K562 (cell line): ENCODE results near the gene LZTR1. TPM values are rescaled to one million over a fixed set of nuclear protein-coding genes. Genes with fewer than 3 reads are reported as not detected.

Experiments used
- ATAC-seq: fragments of 200-7000 bp; cut with Tn5 transposase; 3 replicates; pipeline ENCODE4 v1.9.1; 2020; ENCODE audit warnings: moderate library complexity
- BruUV-seq: library from RNA; stranded (reverse); fragments of 400-500 nt; replicated peaks from 2 replicates; lab custom pipeline; 2021; lab: Mats Ljungman, UMichigan
- CTCF ChIA-PET: fragments of 300-600 bp; formaldehyde crosslinking; extraction: SDS; loops from one replicate; lab custom pipeline; 2021; ENCODE audit warnings: low intra/inter-chr PET ratio; lab: Yijun Ruan, JAX
- POLR2A ChIA-PET: fragments of 300-600, 350-650 bp; sonication (Branson Sonifier 250); formaldehyde crosslinking; extraction: SDS; loops from one replicate; lab custom pipeline; 2021; ENCODE audit warnings: antibody characterized with exemption, inconsistent platforms; lab: Yijun Ruan, JAX
- DNase-seq, 4 experiments: peaks; one replicate each; pipeline versions ENCODE4 v3.0.0 to v3.0.0-alpha.2; 2011 to 2018; ENCODE audit warnings: low spot score in 3 of 4, mixed read lengths in 3 of 4; ENCODE audit errors: extremely low read depth in 1 of 4
- FAIRE-seq: peaks from 2 replicates; lab custom pipeline; 2011; peaks lifted over from hg19 to GRCh38; lab: Jason Lieb, UNC
- H2AFZ ChIP-seq: 2 replicates; pipeline ENCODE4 v1.6.0; 2011; ENCODE audit warnings: low read depth, low read length, control low read depth, inconsistent platforms
- H3K27ac ChIP-seq: fragments of 200-600 bp; 3 replicates; pipeline ENCODE4 v1.8.0; 2011; ENCODE audit warnings: low read depth, mild to moderate bottlenecking, control low read depth, inconsistent platforms, low read length, moderate library complexity, mixed read lengths; ENCODE audit errors: extremely low read depth
- H3K27me3 ChIP-seq, 2 experiments: fragments of 300-600 bp in 1 of 2; 2 replicates in 1 of 2; 3 replicates in 1 of 2; pipeline versions ENCODE4 v1.6.0 to v1.8.0; 2011; ENCODE audit warnings: inconsistent platforms in 2 of 2, low read length in 2 of 2, mild to moderate bottlenecking in 1 of 2, mixed read lengths in 1 of 2, moderate library complexity in 1 of 2; ENCODE audit not compliant: control insufficient read depth in 2 of 2, insufficient read depth in 2 of 2
- H3K36me3 ChIP-seq: fragments of 300-600 bp; 3 replicates; pipeline ENCODE4 v1.8.0; 2011; ENCODE audit warnings: mild to moderate bottlenecking, low read length, inconsistent platforms; ENCODE audit not compliant: control insufficient read depth, insufficient read depth
- H3K4me1 ChIP-seq, 2 experiments: fragments of 200-600 bp in 1 of 2; replicated peaks in 1 of 2; 2 replicates in 1 of 2; 3 replicates in 1 of 2; pipeline versions ENCODE4 v1.5.1 to v1.8.0; 2011; ENCODE audit warnings: inconsistent platforms in 2 of 2, low read length in 2 of 2, mild to moderate bottlenecking in 1 of 2, mixed read lengths in 1 of 2, moderate library complexity in 1 of 2; ENCODE audit not compliant: control insufficient read depth in 2 of 2, insufficient read depth in 2 of 2
- H3K4me2 ChIP-seq: 2 replicates; pipeline ENCODE4 v1.6.1; 2011; ENCODE audit warnings: low read length, control low read depth, inconsistent platforms, mixed read lengths; ENCODE audit not compliant: insufficient read depth
- H3K4me3 ChIP-seq: fragments of 200-600 bp; sonication (generic), shearing (Covaris generic); 2 replicates; pipeline ENCODE4 v1.5.1; 2016; ENCODE audit warnings: control low read depth, inconsistent platforms
- H3K79me2 ChIP-seq: fragments of 200-600 bp; 3 replicates; pipeline ENCODE4 v1.8.0; 2011; ENCODE audit warnings: low read length, inconsistent platforms; ENCODE audit not compliant: control insufficient read depth, insufficient read depth
- H3K9ac ChIP-seq, 2 experiments: 2 replicates each; pipeline versions ENCODE4 v1.6.0 to v1.6.1; 2011; ENCODE audit warnings: low read depth in 2 of 2, low read length in 2 of 2, control low read depth in 1 of 2, inconsistent platforms in 1 of 2, mild to moderate bottlenecking in 1 of 2, mixed read lengths in 1 of 2; ENCODE audit not compliant: insufficient read depth in 1 of 2
- H3K9me1 ChIP-seq: one replicate; pipeline ENCODE4 v1.6.0; 2011; ENCODE audit warnings: inconsistent platforms, mild to moderate bottlenecking, low read length, moderate library complexity; ENCODE audit not compliant: control insufficient read depth, insufficient read depth
- H3K9me3 ChIP-seq: replicated peaks from 2 replicates; pipeline ENCODE4 v1.5.1; 2011; ENCODE audit warnings: low read depth, low read length, inconsistent platforms; ENCODE audit not compliant: control insufficient read depth, insufficient read depth
- H4K20me1 ChIP-seq: replicated peaks from 2 replicates; pipeline ENCODE4 v1.6.1; 2011; ENCODE audit warnings: low read length, inconsistent platforms, mixed read lengths; ENCODE audit not compliant: control insufficient read depth, insufficient read depth
- FOXJ2 ChIP-seq: fragments of 200-800 bp; sonication (Bioruptor generic); IDR thresholded peaks from 2 replicates; pipeline ENCODE4 v1.6.1; 2016; ENCODE audit warnings: missing genetic modification characterization, missing compliant biosample characterization
- FOXP4 ChIP-seq: sonication (generic); formaldehyde crosslinking; IDR thresholded peaks from 2 replicates; pipeline ENCODE4 v1.8.0; 2022; ENCODE audit warnings: mild to moderate bottlenecking, missing genetic modification reagents, borderline replicate concordance
- KAT7 ChIP-seq: sonication (generic); formaldehyde crosslinking; IDR thresholded peaks from 2 replicates; pipeline ENCODE4 v1.8.0; 2022; ENCODE audit warnings: missing genetic modification reagents, mild to moderate bottlenecking, borderline replicate concordance
- NFYB ChIP-seq: IDR thresholded peaks from 2 replicates; pipeline ENCODE4 v1.6.1; 2011; ENCODE audit warnings: mild to moderate bottlenecking, moderate library complexity; ENCODE audit not compliant: insufficient read length; ENCODE audit errors: extremely low read depth
- NRF1 ChIP-seq, 2 experiments: fragments of 450-650 bp; IDR thresholded peaks in 1 of 2; conservative IDR thresholded peaks in 1 of 2; 2 replicates each; pipeline ENCODE4 v1.6.1; 2014; ENCODE audit warnings: mild to moderate bottlenecking in 2 of 2
- RERE ChIP-seq: sonication (generic); formaldehyde crosslinking; IDR thresholded peaks from 2 replicates; pipeline ENCODE4 v1.8.0; 2023; ENCODE audit warnings: missing genetic modification reagents, mild to moderate bottlenecking, borderline replicate concordance
- RFX1 ChIP-seq: fragments of 450-650 bp; IDR thresholded peaks from 2 replicates; pipeline ENCODE4 v1.6.1; 2016; ENCODE audit warnings: mild to moderate bottlenecking, moderate library complexity
- RNF2 ChIP-seq: sonication (generic); IDR thresholded peaks from 2 replicates; pipeline ENCODE4 v1.6.1; 2016
- SNIP1 ChIP-seq: fragments of 450-650 bp; IDR thresholded peaks from 2 replicates; pipeline ENCODE4 v1.7.1; 2017; ENCODE audit warnings: low read depth, mild to moderate bottlenecking
- SREBF2 ChIP-seq: sonication (generic); formaldehyde crosslinking; IDR thresholded peaks from 2 replicates; pipeline ENCODE4 v1.4.0; 2020; ENCODE audit warnings: mild to moderate bottlenecking, missing genetic modification reagents
- TBP ChIP-seq: optimal IDR thresholded peaks from 2 replicates; pipeline ENCODE3; 2011; ENCODE audit warnings: low read depth, low read length, improper control_type of control experiment
- XRCC3 ChIP-seq: fragments of 450-650 bp; IDR thresholded peaks from 2 replicates; pipeline ENCODE4 v1.6.1; 2017; ENCODE audit warnings: mild to moderate bottlenecking, moderate library complexity
- XRCC5 ChIP-seq: fragments of 200-400 bp; formaldehyde crosslinking; IDR thresholded peaks from 2 replicates; pipeline ENCODE4 v1.6.1; 2017; ENCODE audit warnings: low read depth, mild to moderate bottlenecking, low read length
- ZNF41 ChIP-seq: fragments of 250-450 bp; sonication (Bioruptor Pico); conservative IDR thresholded peaks from 2 replicates; pipeline ENCODE4 v1.4.0; 2020; ENCODE audit warnings: mild to moderate bottlenecking
- WGBS: fragments of 100-300 bp; shearing (Covaris generic); methylation state at CpG from one replicate; pipeline ENCODE4 v1.1.6; 2016; ENCODE audit warnings: low coverage, mixed read lengths; ENCODE audit not compliant: insufficient coverage; ENCODE audit errors: missing lambda C conversion rate; 5-methylcytosine and 5-hydroxymethylcytosine counted together
- in situ Hi-C: fragments of 300-500 bp; cut with MboI; formaldehyde crosslinking; loops from 4 replicates; pipeline ENCODE4 v1.15.0; 2018; ENCODE audit warnings: inconsistent platforms, mixed read lengths
- intact Hi-C: fragments of 100-400 bp; cut with micrococcal nuclease; formaldehyde crosslinking; loops from 2 replicates; pipeline ENCODE4 v1.14.2; 2022
- polyA plus RNA-seq, 8 experiments: library from polyadenylated mRNA; depleted of rRNA in 4 of 8; stranded (reverse) in 5 of 8; unstranded in 3 of 8; fragments of >200 nt; fragmentation: Nextera tagmentation in 2 of 8; fragmentation: Illumina TruSeq in 1 of 8; extraction: Ambion mirVana in 2 of 8; extraction: Trizol in 1 of 8; gene quantifications; 2 replicates each; pipeline versions ENCODE4 v1.2.1 to v1.2.3, GENCODE V29; 2011 to 2014; ENCODE audit warnings: inconsistent platforms in 1 of 8, missing spikeins in 1 of 8
- total RNA-seq, 7 experiments: library from RNA; depleted of rRNA in 6 of 7; stranded (reverse); fragments of >200 nt in 6 of 7; fragmentation: Illumina TruSeq in 2 of 7; extraction: Trizol in 2 of 7; gene quantifications; 2 replicates each; pipeline versions ENCODE4 v1.2.1 to v1.2.3, GENCODE V29; 2011 to 2021; ENCODE audit warnings: low replicate concordance in 1 of 7

The LZTR1 gene
- total and polyA plus RNA-seq, 9 of the 15 experiments (the other 6 are each of a cell fraction or from before 2014, with no cell fraction given): 2.2 to 135 (median 63.0) TPM

GRCh38 chr22:21041937-21042336, 59.8 kb downstream of the LZTR1 start:
- DNase-seq (no peak), ATAC-seq (no peak), FAIRE-seq (no peak)
- Histone ChIP-seq H2AFZ (no peak overlapping the region), H3K9me3 (no peaks in the 10 kb centered on the region), H3K27me3 (peaks cover 7 to 31% of the 10 kb centered on the region in 2 experiments; a peak in 3 of 5 replicates), H3K4me1 (peaks cover 42 to 46% of the 10 kb centered on the region in 2 experiments), H3K4me3 (no peak overlapping the region), H3K36me3 (no peaks in the 10 kb centered on the region), H3K27ac (no peak overlapping the region), H3K9me1 (no peaks in the 10 kb centered on the region), H3K9ac (peak overlapping the region in 1 of 2 experiments; percentile 21; a peak in 1 of 4 replicates), H3K4me2 (no peak overlapping the region), H3K79me2 (no peaks in the 10 kb centered on the region), H4K20me1 (peaks cover 6% of the 10 kb centered on the region)
- 22% methylated on average over 4 of the region's 4 CpGs for WGBS
- intact Hi-C loops: no loop called here
- POLR2A ChIA-PET: interaction anchor here (0.6 to 12.9 kb wide), 9 partner anchors 10 to 167 kb away, joined by 3 to 120 read pairs (median 4); partner anchors contain the start of genes LZTR1, SLC7A4 and THAP7
- CTCF ChIA-PET: interaction anchor here (0.6 to 0.8 kb wide), 3 partner anchors 18 to 237 kb away, joined by 3 to 6 read pairs (median 3); no protein-coding TSS in a partner anchor
- no TSS peak for BruUV-seq
- in situ Hi-C loops: no loop called here
- peak; percentile 71; the same call in 1 of the 2 replicates for TF ChIP-seq XRCC5
- TF ChIP-seq SNIP1: no peak
- TF ChIP-seq XRCC3: no peak
- TF ChIP-seq NFYB: no peak
- TF ChIP-seq SREBF2 (CRISPR knock-in tag): no peak
- TF ChIP-seq TBP: no peak
- no peak for TF ChIP-seq KAT7 (CRISPR knock-in tag)
- TF ChIP-seq RERE (CRISPR knock-in tag): no peak
- TF ChIP-seq RFX1: no peak
- TF ChIP-seq ZNF41 (CRISPR knock-in tag): 0 out of 2 replicates have a peak, but pooled peaks have one; percentile 12
- TF ChIP-seq FOXP4: no peak
- no peak for TF ChIP-seq FOXJ2
- TF ChIP-seq NRF1 (conservative IDR thresholded peaks at IDR 0.05 in 1 of 2, IDR thresholded peaks at IDR 0.05 in 1 of 2): no peak
- no peak for TF ChIP-seq RNF2
